G401 (cell line): ENCODE measurements around the gene SYCE3. TPM values are rescaled to one million over a fixed set of nuclear protein-coding genes. Genes with fewer than 3 reads are reported as not detected.
"Not testable (repeated sequence)": the region's sequence is repeated elsewhere in the genome, so short reads cannot be mapped to it uniquely, and the experiment has no call there.

Experiments used
- DNase-seq: peaks from one replicate; pipeline ENCODE4 v3.0.0-alpha.2; 2015; ENCODE audit warnings: low spot score
- in situ Hi-C: cut with HindIII; loops from 2 replicates; pipeline ENCODE4 v1.10.0; 2016; ENCODE audit warnings: low sequenced_read_pairs, mixed read lengths
- total RNA-seq: library from RNA; depleted of rRNA; stranded (reverse); fragments of >200 nt; shearing (Covaris generic); gene quantifications from 2 replicates; pipeline ENCODE4 v1.2.3, GENCODE V29; 2014

Gene SYCE3
- total RNA-seq, 1 experiment from 2014 or later, result not detected

DNA sequence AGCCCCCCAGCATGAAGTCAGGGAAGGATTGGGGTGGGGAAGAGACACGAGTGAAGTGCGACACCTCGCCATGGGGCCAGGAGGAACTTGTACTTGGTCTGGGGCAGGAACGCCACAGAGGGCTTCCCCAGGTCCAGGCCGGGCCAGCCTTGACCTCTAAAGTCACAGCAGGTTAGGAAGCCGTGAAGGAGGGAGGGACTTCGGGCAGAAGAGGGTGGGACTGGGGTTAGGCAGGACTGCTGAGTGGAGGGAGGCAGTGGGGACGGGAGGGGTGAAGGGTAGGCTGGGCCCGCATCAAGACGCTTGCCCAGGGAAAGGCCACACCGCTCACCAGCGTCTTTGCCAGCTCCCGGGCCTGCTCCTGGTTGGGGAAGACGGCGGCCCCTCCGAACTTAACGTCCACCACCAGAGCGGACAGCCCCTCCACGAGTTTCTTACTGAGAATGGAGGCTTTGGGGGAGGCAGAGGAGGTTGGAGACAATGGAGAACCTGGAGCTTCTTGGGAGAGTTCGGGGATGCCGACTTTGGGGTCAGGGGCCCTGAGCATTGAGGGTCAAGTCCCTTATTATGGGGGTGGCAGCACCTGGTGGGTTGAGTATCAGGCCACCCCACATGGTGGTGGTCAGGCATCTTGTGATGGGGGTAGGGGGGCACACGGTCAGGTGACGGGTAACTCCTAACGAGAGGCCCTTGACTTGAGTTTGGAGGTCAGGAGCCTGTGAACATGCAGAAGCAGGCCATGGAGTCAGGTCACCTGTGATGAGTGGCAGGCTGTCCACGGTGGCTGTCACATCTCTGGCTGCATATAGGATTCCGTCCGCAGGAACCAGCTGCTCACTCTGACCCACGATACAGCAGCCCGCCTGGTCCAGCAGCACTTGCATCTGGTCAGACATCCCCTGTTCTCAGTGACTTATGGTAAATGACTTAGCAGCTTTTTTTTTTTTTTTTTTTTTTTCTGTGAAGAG is 35.6 kb downstream of the SYCE3 start:
- in situ Hi-C loops, result no loop called here
- DNase-seq, result no peak

- in situ Hi-C loops, result no loop called here
- DNase-seq, result peak; percentile 67
Measured at GRCh38 chr22:50526108-50526833, 36.4 kb downstream of the SYCE3 start.

DNA sequence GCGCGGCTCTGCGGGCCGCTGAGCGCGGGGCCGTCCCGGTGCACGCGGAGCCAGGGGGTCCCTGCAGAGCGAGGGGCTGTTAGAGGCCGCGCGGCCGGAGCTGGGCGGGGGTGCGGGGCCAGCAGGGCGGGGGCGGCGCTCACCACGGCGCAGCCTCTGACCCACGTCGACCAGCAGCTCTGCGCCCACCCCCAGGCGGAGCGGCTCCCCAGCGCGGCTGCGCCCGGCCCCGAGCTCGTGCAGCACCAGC is 36.9 kb downstream of the SYCE3 start:
- in situ Hi-C loops, result no loop called here
- DNase-seq, result no peak

DNA sequence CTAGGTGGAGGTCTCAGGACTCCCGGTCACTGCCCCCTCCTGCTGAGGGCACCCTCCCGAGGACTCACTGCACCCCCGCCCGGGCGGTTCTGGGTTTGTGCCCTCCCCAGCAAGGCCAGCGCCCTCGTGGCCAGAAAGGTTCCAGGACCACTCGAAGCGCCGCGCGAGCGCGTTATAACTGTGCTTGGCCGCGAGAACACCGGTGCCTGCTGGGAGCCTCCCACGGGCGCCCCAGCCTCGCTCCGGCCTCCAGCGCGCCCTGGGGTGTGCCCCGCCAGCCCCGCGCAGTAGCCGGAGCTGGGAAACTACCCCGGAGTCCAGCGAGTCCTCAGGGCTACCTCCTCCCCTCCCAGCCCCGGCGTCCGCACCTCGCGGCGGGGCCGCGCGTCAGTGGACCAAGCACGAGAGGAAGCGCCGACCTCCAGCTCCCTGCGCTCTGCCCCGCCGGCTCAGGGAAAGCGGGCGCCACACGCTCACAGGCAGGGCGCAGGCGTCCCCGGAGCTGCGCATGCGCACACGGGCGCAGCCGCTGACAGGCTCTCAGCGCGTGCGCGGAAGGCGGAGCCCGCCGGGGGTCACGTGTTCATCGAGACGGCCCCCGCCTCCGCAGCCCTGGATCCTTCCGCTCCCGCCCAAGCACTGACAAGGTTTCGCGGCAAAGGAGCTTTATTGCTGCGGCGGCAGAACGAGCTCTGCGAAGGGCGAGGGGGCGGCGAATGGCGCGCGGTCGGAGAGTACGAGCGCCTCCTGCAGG is 37.4 kb downstream of the SYCE3 start, which contains the start of gene SCO2:
SCO2 (minus strand) TSS at position 495 of the 754 bp plus-strand sequence. CDS start 1,187 bp downstream, outside the sequence.
- peak; percentile 93 for DNase-seq
- in situ Hi-C loops, result no loop called here

- DNase-seq, result no peak
- in situ Hi-C loops, result no loop called here
Measured at GRCh38 chr22:50524676-50525103, 38.0 kb downstream of the SYCE3 start.

DNA sequence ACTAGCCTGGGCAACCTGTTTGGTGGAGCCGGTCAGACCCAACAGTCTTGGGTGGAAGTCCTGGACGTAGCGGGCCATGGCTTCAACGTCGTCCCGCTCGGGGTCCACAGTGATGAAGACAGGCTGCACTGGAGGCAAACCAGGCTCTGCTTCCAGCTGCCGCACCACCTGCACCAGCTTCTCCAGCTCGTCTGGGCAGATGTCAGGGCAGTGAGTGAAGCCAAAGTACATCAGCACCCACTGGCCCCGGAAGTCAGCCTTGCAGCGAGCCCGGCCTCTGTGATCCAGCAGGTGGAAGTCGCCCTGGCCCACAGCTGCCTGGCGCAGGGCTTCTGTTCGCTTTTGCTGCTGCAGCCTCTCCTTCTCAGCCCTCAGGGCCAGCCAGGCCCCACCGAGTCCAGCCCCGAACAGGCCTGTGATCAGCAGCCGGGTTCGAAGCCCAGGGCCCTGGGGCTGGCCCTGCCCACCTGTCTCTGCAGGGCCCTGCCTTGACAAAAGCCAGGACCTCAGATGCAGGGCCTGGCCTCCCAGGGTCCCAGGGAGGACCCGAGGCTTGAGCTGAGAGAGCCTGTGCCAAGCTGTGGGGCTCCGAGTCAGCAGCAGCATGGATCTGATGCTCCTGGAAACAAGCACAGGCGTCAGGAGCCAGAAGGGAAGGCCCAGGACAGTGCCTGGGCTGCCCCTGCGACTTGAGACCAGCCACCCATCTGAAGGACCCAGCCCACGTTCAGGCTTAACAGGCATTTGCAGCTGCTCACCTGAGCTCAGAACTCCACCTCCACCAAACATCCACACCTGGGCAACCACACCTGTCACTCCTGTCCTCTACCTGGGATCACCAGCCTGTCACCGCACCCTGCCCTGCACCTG is 38.7 kb downstream of the SYCE3 start:
- DNase-seq, result no peak
- in situ Hi-C loops, result no loop called here

- in situ Hi-C loops, result no loop called here
- DNase-seq, result no peak
Measured at GRCh38 chr22:50523458-50523805, 39.3 kb downstream of the SYCE3 start.

- DNase-seq, result no peak
- in situ Hi-C loops, result no loop called here
Measured at GRCh38 chr22:50522806-50523438, 39.8 kb downstream of the SYCE3 start.

DNA sequence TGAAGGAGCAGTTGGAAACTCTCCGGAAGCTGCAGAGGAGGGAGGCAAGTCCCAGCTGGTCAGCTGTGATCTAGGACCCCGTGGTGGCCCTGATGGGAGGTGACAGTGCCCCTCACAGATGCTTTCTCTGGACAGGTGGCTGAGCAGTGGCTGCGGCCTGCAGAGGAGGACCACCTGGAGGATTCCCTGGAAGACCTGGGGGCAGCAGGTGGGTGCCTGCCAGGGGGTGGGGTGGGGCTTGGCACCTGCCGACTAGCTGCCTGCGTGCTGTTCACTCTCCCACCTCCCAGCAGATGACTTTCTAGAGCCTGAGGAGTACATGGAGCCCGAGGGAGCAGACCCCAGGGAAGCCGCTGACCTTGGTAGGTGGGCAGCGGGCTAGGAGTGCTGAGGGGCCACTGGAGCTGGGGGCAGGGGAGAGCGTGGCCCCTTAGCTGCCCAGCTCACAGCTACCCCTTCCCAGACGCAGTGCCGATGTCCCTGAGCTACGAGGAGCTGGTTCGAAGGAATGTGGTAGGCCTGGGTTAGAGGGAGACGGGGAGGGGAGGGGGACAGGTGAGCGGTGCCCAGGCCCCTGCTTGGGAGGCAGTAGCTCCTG is 40.4 kb downstream of the SYCE3 start:
- in situ Hi-C loops, result no loop called here
- no peak for DNase-seq

GRCh38 chr22:50521710-50522109 is 41.0 kb downstream of the SYCE3 start:
- no peak for DNase-seq
- in situ Hi-C loops, result no loop called here

DNA sequence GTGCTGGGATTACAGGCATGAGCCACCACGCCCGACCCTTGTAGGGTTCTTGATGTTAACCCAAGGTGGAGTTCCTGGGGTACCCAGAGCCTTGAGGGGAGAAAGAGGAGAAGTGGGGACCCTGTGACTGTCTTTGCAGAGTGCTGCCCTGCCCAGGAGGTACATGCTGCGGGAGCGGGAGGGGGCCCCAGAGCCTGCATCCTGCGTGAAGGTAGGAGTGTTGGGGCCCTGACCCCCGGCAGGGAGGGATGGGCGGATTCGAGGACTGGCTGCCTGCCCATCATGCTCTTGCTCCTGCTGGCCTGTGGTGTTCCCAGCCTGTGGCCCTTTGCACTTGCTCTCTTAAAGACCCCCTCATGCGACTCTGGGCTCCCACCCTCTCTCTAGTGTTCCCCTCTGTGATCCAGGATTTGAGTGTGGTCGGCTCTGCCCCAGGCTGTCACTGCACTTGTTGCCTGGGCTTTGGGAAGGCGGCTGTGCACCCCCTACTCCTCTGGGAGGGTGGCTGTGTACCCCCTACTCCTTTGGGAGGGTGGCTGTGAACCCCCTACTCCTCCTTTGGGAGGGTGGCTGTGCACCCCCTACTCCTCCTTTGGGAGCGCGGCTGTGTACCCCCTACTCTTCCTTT is 41.8 kb downstream of the SYCE3 start:
- DNase-seq, result no peak
- in situ Hi-C loops, result no loop called here

DNA sequence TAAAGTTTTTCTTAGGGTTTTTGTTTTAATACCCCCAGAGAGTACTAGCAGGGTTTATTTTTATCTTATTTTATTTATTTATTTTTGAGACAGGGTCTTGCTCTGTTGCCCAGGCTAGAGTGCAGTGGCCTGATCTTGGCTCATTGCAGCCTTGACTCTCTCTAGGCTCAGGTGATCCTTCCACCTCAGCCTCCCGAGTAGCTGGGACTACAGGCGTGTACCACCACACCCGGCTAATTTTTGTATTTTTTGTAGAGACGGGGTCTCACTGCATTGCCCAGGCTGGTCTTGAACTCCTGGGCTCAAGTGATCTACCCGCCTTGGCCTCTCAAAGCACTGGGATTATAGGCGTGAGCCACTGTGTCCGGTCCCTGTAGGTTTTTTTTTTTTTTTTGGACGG is 42.5 kb downstream of the SYCE3 start:
- DNase-seq, in situ Hi-C loops: not testable (repeated sequence)

- no peak for DNase-seq
- in situ Hi-C loops, result no loop called here
Measured at GRCh38 chr22:50519151-50519550, 43.6 kb downstream of the SYCE3 start.

DNA sequence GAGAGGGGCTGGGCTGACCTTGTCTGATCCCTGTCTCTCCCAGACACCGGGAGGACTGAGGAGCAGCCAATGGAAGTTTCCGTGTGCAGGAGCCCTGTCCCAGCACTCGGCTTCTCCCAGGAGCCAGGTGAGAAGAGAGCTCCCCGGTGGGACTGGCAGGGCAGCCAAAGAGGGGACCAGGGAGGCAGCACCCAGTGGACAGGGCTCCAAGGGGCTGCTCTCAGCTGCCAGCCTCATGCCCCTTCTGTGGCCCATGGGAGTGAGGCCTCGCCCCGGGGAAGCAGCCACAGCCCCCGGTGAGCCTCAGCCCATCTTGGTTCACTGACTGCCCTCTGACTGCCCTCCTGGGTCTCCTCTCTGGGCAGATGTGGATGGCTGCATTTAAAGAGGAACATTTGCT is 44.1 kb downstream of the SYCE3 start:
- DNase-seq, result no peak
- in situ Hi-C loops, result no loop called here

- DNase-seq, result no peak
- in situ Hi-C loops, result no loop called here
Measured at GRCh38 chr22:50517495-50518260, 45.0 kb downstream of the SYCE3 start.

DNA sequence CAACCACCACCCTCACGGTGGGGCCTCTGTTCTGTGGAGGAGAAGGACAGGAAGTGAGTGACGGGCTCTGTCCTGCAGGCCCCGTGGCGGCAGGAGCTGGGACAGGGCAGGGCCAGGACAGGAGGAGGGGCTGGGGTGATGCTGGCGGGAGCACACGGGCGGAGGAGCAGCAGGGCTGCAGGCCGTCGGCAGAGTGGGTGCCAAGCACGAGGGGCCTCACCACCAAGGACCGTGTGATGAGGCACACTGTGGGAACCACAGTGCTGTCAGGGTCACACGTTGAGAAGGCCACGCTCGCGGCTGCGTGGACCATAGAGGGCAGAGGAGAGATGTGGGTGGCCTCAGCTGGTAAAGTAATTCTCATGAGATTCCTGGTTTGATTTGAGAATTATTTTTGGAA is 45.8 kb downstream of the SYCE3 start:
- in situ Hi-C loops, result no loop called here
- DNase-seq, result no peak

DNA sequence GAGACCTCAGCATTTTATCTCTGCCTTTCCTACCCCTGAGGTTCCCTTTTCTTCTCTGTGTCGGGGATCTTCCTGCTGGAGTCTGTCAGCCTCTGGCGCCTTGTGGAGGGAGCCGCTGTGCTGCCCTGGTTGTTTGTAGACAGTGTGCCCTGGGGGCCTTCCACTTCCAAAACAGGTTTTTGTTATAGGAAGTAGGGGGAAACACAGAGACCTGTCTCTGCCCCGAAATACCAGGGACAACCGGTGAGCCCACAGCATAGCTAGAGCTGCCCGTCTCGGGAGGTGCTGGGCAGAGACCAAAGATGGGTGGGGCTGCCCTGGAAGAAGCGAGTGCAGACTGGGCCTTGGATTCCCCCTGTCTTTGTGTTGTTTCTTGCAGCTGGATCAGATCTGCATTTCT is 46.7 kb downstream of the SYCE3 start:
- DNase-seq, result no peak
- in situ Hi-C loops, result no loop called here
